ENCODE measurements around the gene ARHGDIG.
"Not testable (repeated sequence)": the region's sequence is repeated elsewhere in the genome, so short reads cannot be mapped to it uniquely, and the experiment has no call there.

ARHGDIG gene

GRCh38 chr16:280552-280951 is at the start of gene ARHGDIG:
TSS of gene ARHGDIG (plus strand) at chr16:280591. CDS start at chr16:280681, 90 bp downstream.
- no peak for DNase-seq

DNA sequence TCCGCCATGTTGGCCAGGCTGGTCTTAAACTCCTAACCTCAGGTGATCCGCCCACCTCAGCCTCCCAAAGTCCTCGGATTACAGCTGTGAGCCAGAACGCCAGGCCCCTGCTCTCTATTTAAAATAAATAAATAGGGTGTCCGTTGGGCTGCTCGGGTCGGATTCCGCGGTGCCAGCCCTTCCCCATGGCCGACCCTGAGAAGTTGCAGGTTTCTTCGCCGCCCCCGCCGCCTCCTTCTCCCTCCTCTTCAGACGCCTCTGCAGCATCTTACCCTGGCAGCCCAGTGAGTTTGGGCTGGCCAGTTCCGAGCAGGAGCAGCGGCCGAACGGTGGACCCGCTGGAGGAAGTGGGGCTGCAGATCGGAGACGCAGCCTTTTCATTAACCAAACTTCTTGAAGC is 49.4 kb upstream of the ARHGDIG start:
- no peak for DNase-seq

DNA sequence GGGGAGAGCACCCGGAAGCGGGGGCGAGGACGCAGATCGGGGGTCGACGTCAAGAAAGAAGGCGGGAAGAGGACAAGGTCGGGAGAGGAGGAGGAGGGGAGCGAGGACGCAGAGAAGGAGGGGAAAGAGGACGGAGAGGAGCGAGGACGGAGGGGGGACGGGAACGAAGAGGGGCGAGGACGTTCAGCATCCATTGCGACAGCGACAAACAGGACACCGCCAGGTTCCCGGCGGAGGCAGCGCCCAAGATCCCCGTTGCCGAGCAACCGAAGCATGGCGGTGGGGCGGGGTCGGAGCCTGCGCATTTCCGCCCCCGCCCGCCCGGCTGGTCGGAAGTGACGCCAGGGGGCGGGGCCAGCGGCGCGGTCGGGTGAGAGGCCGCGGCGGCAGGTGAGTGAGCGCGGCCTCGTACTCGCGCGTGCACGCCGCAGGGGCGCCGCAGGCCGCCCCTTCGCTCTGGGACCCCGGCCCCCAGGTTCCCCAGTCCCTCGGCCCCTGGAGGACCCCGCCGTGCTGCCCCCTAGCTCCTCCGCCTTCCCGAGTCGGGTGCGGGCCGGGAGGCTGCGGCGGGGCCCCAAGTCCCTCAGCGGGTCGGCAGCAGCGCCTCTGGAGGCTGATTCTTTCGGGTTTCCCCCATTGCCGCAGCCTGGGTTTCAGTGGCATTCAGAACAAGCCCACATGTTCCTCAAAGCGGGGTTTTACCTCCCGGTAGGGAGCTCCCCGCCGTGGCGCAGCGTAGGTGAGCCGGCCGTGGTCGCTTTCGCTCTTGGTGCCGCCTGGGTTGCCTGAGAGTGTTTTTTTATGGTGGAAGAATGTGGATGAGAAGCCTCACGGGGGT is 45.7 kb upstream of the ARHGDIG start, which contains the start of gene FAM234A:
Gene FAM234A (plus strand): TSS at position 354 of the 838 bp plus-strand sequence. CDS start 19,593 bp downstream, outside the sequence.
- peak; percentile 96 for DNase-seq

DNA sequence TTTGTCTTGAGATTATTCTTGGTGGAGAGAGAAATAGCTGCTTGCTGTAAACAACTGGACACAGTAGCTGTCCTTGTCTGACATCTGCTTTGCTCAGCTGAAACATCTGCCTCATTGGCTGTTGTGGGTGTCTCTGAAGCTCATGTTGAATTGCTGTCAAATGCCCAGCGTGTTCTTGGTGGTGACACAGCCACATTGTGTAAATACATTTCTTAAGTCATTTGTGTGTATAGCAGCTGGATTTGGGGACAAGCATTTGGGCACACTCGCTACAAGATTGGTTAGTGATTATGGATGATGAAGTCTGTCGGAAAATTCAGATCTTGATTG is 40.5 kb upstream of the ARHGDIG start:
- no peak for DNase-seq

- DNase-seq = no peak
Observed at GRCh38 chr16:240559-240958, 39.8 kb upstream of the ARHGDIG start.

GRCh38 chr16:242281-242680 is 38.1 kb upstream of the ARHGDIG start:
- DNase-seq = no peak

DNA sequence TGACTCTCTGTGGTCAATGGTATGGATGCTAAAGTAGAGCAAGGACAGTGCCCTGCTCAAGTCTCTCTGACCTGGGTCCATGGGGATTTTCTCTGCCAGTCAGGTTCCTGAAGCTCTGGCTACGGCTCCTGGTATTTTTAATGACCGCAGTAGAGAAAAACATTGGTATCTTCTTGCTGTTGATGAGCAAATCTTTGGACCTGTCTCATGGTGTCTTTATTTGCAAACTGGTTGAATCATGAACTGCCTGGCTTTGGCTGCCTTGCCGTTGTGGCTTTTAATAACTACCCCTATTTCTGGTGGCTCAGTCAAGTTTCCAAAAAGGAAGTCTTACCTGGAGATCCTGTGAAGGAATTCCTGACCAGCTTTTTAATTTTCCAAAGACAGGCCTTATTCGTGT is 37.0 kb upstream of the ARHGDIG start:
- DNase-seq = no peak

GRCh38 chr16:245105-245504 is 35.3 kb upstream of the ARHGDIG start:
- DNase-seq = no peak

DNA sequence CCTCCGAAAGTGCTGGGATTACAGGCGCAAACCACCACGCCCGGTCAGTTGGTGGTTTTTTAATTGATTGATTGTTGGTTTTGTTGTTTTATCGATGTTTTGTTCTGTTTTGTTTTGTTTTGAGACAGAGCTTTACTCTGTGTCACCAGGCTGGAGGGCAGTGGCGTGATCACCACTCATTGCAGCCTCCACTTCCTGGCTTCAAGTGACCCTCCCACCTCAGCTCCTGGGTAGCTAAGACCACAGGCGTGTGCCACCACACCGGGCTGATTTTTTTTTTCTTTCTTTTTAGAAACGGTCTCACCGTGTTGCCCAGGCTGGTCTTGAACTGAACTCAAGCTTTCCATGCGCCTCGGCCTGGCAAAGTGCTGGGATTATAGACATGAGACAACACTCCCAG is 33.4 kb upstream of the ARHGDIG start:
- no peak for DNase-seq

DNA sequence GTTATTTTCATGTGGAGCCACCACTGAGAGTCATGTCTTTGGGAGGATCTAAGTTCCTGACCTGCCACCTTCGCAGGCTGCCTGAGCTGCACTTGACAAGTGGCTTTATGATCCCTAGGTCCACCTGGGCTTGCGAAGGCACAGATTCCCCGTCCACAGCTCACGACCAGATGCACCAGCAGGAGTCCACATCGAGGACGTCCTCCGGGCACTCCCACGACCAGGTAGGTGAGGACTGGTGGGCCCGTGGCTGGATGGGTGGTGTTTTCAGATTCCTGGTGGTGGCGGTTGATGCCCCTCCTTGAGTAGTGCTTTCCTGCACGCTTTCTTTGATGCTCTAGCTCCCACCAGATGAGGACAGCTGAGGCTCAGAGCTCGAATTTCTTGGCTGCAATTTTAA is 31.0 kb upstream of the ARHGDIG start:
- no peak for DNase-seq

DNA sequence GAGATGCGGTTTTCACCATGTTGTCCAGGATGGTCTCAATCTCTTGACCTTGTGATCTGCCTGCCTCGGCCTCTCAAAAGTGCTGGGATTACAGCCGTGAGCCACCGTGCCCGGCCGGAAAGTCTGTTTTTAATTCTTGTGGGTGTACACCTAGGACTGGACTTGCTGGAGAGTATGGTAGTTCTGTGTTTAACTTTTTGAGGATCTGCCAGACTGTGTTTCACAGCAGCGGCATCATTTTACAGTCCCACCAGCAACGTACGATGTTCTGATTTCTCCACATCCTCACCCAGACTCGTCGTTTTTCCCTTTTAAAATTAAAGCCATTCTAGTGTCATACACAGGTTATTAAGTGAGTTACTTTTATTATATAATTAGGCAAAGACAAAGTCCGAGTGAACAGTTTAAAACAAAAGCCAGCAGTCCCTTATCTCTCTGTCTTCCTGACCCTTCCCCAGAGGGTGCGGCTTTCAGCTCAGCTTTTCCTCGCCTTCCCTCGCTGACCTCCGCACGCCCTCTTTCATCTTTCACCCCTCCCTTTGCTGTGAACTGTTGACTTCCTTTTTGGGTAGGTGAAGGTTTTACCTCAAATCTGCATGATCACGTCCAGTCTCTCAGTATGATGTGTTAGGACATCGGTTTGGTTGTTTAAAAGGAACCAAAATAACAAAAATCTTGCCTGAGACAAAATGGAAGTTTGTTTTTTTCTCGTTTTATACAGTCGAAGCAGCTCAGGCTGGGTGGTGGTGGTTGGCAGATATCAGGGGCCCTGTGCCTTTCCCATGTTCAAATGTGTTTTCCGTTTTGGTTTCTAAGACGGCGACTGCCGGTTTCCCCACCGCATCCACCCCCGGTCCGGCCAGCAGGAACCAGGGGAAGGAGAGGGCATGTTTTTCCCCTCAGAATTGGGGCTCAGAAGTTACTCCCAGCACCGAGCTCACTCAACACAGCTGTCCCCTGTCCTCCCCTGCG is 27.7 kb upstream of the ARHGDIG start:
- peak; percentile 51 for DNase-seq

DNA sequence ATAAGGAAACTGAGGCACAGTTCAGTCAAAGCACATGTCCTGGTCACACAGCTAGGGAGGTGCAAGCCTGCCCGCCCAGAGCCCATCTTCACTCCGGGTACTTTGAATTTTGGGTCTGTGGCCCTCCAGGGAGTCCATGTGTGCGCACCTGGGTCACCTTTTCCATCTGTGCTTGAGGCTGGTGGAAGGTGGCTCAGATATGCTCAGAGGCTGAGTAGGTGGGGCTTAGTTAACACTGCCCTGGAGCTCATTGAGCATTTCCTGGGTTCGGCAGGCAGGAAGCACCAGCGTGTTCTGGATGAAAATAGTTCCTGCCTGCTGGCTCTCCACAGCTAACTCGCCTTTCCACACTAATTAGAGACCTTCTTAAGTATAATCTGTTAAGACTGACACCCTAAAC is 26.6 kb upstream of the ARHGDIG start:
- no peak for DNase-seq

DNA sequence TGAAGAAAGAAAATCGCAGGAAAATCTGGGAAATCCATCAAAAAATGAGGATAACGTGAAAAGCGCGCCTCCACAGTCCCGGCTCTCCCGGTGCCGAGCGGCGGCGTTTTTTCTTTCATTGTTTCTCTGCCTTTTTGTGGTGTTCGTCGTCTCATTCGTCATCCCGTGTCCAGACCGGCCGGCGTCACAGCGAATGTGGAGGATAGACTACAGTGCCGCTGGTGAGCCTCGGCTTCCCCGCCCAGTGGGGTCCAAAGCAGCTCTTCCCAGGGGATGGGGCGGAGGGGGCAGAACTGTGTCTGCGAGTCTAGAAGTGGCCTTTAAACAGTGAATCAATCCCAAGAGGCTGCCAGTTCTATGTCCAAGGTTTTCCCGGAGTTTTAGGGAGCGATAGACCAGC is 25.9 kb upstream of the ARHGDIG start:
- no peak for DNase-seq

- no peak for DNase-seq
Observed at GRCh38 chr16:255183-255582, 25.2 kb upstream of the ARHGDIG start.

GRCh38 chr16:258091-258490 is 22.3 kb upstream of the ARHGDIG start:
- not testable (repeated sequence) for DNase-seq

- no peak for DNase-seq
Observed at GRCh38 chr16:259226-259625, 21.2 kb upstream of the ARHGDIG start.

DNA sequence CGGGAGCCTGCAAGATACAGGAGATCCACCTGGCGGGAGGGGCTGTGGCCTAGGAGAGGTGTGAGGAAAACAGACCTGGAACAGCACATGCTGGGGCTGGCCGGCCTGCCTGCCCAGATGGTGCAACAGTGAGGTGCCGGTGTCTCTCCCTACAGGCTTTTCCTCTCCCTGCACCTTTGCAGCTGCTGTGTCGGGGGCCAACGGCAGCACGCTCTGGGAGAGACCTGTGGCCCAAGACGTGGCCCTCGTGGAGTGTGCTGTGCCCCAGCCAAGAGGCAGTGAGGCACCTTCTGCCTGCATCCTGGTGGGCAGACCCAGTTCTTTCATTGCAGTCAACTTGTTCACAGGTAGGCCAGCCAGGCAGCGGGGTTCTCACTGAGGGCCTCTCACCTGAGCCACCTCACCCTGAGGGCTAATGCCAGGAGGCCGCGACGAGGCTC is 20.6 kb upstream of the ARHGDIG start:
- DNase-seq = no peak

DNA sequence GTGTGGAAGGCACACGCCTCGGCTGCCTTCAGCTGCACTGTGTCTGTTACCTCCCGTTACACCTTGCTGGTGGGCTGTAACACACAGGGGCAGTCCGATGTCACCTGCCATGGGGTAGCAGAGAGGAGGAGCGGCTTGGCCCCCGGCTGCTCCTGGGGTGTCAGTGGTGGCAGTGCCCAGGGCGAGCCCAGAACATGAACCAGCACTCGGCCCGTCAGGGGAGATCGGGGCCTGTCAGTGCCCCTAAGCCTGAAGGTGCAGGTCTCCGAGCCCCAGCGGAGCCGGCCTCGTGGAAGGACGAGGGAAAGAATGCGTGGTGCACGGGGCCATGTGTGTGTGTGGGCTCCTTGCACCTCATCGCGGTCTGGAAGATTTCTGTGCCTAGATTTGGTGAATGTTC is 20.1 kb upstream of the ARHGDIG start:
- no peak for DNase-seq

DNA sequence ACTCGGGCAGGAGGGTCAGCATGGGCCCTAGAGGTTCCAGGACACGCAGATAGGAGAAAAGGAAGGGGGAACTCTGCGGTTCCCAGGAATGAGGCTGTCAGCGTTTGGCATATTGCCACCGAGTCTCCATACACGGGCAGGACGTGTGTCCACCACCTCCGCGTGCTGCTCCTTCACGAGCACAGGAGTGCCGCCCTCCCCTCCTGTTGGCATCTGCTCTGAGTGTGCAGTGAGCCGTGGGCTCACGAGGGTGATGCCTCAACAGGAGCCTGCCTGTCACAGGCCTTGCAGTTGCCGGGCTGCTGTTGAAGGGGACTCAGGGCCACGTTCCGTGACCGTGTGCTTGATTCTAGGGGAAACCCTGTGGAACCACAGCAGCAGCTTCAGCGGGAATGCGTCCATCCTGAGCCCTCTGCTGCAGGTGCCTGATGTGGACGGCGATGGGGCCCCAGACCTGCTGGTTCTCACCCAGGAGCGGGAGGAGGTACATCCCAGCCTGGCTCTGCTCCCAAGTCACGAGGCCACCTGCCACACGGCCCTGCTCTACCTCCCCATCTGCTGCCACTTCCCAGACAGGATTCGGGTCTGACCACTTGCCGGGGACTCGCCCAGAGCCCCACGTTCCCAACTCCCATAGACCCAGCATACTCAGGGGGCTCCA is 19.2 kb upstream of the ARHGDIG start:
- no peak for DNase-seq

DNA sequence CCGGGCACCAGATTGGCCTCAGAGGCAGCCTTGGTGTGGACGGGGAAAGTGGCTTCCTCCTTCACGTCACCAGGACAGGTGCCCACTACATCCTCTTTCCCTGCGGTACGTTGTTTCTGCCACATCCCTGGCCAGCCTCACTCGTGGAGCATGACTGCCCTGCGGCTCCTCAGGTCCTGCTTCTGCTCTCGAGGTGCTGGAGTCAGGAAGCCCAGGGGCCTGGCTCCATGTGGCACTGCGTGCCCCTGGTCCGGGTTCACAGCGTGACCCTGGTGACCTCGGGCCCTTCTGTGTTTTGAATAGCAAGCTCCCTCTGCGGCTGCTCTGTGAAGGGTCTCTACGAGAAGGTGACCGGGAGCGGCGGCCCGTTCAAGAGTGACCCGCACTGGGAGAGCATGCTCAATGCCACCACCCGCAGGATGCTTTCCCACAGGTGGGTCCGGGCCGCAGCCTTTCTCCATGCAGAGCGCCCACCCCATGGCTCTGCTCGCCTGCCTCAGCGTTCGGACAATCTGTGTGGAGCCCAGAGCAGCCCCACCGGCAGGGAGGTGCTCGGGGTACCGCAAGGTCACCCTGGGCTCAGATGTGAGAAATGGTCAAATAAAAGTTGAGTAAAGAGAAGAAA is 18.2 kb upstream of the ARHGDIG start:
- DNase-seq = no peak

DNA sequence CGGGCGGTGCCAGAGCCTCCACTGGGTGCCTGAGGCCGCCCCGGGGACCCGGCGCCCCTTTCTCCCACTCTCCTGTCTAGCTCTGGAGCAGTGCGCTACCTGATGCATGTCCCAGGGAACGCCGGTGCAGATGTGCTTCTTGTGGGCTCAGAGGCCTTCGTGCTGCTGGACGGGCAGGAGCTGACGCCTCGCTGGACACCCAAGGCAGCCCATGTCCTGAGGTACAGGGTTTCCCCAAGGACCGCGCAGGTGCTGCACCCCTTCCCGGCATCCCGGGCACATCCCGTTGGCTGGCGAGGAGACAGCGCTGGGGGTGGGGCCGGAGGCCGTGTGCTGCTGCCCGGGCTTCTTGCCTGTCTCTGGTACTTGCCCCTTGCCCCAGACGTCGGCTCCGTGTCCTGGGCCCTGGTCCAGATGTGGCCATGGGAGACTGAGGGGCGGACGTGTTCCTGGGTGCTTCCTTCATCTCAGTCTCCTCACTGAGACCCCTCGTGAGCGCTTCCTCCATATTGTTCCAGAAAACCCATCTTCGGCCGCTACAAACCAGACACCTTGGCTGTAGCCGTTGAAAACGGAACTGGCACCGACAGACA is 17.1 kb upstream of the ARHGDIG start:
- no peak for DNase-seq

GRCh38 chr16:263944-264343 is 16.4 kb upstream of the ARHGDIG start:
- DNase-seq = no peak

All from activated CD4-positive, alpha-beta T cell treated with anti-CD3 and anti-CD28 coated beads, Interleukin-2, Interleukin-6, amounts not matched to agents 100 ng/mL and 50 ng/mL, durations not matched to agents 16 hours and 8 hours (primary cell).